HG02571 (cell line): Measurements from ENCODE around the gene AJAP1.

Experiments used
- ATAC-seq: cut with Tn5 transposase; IDR thresholded peaks from one replicate; pipeline ENCODE4 v1.9.1; 2021; ENCODE audit warnings: mild to moderate bottlenecking, moderate library complexity; ENCODE audit not compliant: unreplicated experiment

The AJAP1 gene

GRCh38 chr1:4768553-4768952, 114.1 kb downstream of the AJAP1 start:
- no peak for ATAC-seq

GRCh38 chr1:4769516-4770280, 115.3 kb downstream of the AJAP1 start:
- ATAC-seq, result no peak

- no peak for ATAC-seq
These were observed 116.3 kb downstream of the AJAP1 start for GRCh38 chr1:4770713-4771112.

GRCh38 chr1:4771267-4771666, 116.9 kb downstream of the AJAP1 start:
- ATAC-seq, result no peak

DNA sequence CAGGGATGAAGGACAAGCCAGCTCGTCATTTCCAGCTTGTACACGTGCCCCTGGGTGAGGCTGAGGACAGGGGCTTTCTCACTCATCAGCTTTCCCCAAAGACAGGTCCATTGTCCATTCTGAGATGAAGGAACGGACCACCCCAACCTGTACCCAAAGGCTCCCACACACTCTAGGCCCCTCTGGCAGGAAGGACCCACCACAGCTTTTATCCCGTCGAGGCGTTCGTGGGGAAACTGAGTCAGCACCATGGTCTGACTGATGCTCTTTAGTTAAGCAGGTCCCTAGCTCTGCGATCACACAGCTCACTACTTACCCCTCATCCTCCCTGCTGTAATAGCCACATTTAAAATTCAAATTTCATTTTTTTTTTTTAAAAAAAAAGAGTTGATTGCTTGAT, 117.3 kb downstream of the AJAP1 start:
- no peak for ATAC-seq

DNA sequence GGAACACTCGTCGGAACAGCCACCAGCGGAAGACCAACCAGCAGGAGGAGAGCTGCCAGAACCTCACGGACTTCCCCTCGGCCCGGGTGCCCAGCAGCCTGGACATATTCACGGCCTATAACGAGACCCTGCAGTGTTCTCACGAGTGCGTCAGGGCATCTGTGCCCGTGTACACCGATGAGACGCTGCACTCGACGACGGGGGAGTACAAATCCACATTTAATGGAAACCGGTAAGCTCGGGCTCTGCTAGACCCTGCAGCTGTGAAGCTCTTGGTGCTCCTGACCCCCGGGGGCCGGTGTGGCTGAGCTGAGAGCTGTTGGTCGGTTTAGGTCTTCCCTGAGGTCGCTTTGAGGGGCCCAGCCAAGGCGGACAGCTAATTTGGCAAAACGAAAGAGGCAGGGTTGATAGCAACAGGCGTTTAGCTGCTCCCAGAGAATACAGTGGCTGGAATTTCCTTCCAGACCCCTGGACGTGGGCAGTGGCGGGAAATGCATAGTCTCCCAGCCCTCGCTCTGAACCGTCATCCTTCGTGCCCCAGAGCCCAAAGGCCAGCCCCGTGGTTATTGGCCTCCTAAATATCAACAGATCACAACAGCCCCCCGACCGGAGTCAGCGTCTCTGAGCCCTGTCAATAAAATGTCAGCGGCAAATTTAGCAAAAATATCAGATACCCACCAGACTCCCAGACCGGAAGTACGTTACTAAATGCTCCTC, 118.0 kb downstream of the AJAP1 start:
- ATAC-seq, result no peak

GRCh38 chr1:4773226-4773625, 118.8 kb downstream of the AJAP1 start:
- ATAC-seq, result no peak

DNA sequence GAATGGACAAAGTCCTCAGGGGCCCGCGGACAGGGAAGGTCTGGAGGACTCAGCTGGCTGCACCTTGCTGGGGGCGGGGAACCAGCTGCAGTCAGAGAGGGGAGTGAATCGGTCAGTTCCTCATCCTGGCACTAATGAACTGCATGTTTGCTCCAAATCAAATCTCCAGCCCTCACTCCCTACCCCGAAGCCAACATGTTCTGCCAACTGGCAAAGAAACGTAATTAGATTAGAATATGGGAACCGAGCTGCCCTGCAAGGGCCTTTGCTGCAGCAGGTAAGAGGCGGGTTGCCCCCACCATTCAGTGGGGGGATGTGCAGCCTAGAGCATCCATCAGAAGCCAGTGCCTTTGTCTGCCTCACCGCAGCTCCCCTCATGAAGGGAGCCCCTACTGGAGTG, 121.1 kb downstream of the AJAP1 start:
- no peak for ATAC-seq

DNA sequence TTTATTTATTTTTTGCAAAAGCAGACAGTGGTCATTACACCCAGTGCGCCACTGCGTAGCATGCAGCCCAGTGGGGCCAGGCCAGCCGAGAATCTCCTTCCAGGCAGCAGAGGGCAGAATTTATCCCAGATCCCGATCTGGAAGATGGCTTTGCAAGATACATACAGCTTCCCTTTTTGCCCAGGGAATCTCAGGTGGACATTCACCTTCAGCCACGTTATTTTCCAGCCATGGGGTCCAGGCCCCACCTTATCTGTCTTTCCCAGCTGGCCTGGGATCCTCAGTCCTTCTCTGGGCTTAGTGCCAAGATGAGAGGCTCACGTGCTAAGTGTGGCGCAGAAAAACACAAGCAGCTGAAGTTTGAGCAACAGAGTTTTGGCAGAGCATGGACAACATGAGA, 123.6 kb downstream of the AJAP1 start:
- no peak for ATAC-seq

DNA sequence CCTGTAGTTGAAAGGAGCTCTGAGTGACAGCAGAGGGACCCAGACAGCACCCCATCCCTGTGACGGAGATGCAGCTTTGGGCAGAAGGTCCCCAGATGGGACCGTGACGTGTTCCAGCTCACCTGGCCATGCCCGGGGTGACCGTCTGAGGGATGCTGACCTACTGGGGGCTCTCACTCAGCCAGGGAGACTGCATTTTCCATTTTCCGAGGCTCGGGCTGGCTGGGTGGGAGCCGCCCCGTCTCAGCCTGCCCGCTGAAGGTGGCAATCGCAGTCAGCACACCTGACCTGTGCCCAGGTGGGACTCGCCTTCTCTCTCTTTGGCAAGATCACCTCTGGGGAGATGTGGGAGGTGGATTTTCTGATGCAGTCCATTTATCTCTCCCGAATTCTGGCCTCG, 127.2 kb downstream of the AJAP1 start:
- no peak for ATAC-seq

- no peak for ATAC-seq
These were observed 130.4 kb downstream of the AJAP1 start for GRCh38 chr1:4784761-4785160.

GRCh38 chr1:4786055-4786454, 131.6 kb downstream of the AJAP1 start:
- no peak for ATAC-seq

DNA sequence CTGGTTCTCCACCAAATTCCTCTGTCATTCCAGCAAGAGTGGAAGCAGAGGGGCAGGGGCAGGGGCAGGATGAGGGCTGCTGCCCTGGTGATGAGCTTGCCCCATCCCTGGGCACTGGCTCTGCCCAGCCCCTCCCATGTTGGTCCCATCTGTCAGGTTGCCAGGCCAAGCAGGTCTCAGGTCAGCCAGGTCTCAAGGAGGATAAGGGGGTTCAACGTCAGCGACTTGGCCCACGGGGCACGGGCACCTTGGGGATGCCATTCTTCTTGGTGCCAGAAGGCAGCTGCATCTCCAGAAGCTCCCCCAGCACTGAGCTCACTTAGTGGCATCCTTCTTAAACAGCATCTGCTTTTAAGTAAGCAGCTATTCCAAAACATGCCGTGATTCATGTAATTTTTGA, 133.1 kb downstream of the AJAP1 start:
- ATAC-seq, result no peak

GRCh38 chr1:4792565-4792964, 138.2 kb downstream of the AJAP1 start:
- ATAC-seq, result no peak

GRCh38 chr1:4794020-4794780, 139.8 kb downstream of the AJAP1 start:
- ATAC-seq, result no peak

DNA sequence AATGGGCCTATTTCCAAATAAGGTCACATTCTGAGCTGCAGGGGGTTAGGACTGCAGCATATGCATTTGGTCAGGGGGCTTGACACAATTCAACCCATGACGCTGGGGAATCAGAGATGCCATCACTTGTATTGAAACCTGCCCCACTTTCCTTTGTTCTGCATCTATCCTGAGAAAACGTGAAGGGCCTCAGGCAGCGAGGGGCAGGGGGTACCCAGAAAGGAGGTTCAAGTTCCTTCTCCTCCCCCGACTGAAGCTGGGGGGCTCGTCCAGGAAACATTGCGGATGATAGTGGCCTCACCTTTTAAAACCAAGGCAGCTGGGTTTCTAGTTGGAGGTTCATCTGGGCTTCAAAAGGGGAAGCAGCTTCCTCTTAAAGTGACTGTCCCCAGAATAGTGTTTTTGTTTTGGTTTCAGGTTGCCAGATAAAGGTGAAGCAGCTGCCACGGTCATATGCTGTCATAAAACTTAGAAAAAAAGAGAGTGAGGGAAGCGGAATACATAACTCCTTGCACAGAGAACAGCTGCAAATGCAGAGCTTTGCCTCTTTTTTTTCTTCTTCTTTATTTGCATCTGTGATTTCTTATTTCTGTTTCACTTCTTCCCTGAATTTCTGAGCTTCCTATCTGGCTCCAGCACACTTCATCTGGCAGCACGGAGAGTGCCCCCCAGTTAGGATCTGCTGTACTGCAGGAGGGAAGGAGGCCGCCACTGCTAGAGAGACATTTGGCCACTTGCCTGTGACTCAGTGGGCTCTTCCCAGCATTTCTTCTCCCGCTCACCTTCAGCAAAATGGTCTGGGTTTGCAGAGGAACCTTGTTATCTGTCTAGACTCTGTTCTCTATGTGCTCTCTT, 142.0 kb downstream of the AJAP1 start:
- ATAC-seq, result no peak

DNA sequence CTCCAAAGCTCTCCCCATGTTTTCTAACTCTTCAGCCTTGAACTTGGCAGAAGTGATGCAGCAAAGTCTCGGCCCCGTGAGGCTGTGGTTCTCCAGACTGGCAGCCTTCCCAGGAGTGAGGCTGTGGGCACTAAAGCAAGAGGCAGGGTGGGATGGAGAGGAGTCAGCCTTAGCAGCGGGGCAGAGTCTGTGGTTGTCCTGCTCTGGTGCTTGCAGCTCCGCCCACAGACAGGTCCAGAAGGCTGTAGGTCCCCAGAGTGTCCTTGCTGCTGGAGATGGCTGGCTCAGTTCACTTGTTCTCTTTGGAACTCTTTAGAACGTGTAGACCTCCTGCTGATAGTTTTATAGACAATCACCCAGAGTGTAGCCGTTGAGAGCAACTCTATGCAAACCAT, 142.6 kb downstream of the AJAP1 start:
- no peak for ATAC-seq

GRCh38 chr1:4797429-4797828, 143.0 kb downstream of the AJAP1 start:
- ATAC-seq, result no peak

GRCh38 chr1:4801192-4801924, 146.9 kb downstream of the AJAP1 start:
- no peak for ATAC-seq

DNA sequence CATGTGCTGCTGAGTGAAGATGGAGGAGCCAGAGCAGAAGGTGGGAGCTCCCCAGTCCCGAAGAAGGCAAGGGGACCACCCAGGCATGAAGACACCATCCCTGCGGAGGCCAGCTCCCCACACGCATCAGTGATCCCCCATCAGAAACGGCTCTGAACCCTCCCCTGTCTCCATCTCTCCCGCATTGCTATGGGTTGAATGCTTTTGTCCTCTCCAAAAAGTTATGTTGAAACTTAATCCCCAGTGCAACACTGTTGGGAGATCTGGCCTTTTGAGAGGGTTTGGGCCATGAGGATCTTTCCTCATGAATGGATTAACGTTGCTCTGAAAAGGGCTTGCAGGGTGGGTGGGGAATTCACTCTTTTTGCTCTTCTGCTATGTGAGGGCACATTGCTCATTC, 147.6 kb downstream of the AJAP1 start:
- ATAC-seq, result no peak
